Natural killer cell (primary cell): ENCODE measurements around the gene DIPK2A. TPM values are rescaled to one million over a fixed set of nuclear protein-coding genes. Genes with fewer than 3 reads are reported as not detected.

Source experiments
- ATAC-seq, 3 donors: fragments of 150-1000 bp in 2 of 3; fragments of 200-7000 bp in 1 of 3; cut with Tn5 transposase; 1 replicate in 1 of 3; 2 replicates in 2 of 3; pipeline ENCODE4 v1.10.0; 2021; ENCODE audit warnings: mild to moderate bottlenecking in 2 of 3, moderate library complexity in 2 of 3
- DNase-seq, 2 donors: peaks; one replicate each; pipeline versions ENCODE4 v3.0.0 to v3.0.0-alpha.2; 2013 to 2021; ENCODE audit warnings: mixed read lengths in 1 of 2
- H3K27ac ChIP-seq: one replicate; pipeline ENCODE4 v1.5.1; 2013; ENCODE audit warnings: mild to moderate bottlenecking, low read length
- H3K27me3 ChIP-seq: one replicate; pipeline ENCODE4 v1.6.1; 2013; ENCODE audit warnings: low read length; ENCODE audit not compliant: control insufficient read depth, insufficient read depth
- H3K36me3 ChIP-seq: one replicate; pipeline ENCODE4 v1.6.1; 2013; ENCODE audit warnings: low read length; ENCODE audit not compliant: control insufficient read depth, insufficient read depth
- H3K4me1 ChIP-seq: one replicate; pipeline ENCODE4 v1.6.1; 2013; ENCODE audit warnings: low read length; ENCODE audit not compliant: control insufficient read depth, insufficient read depth
- H3K4me3 ChIP-seq: one replicate; pipeline ENCODE4 v1.5.1; 2013; ENCODE audit warnings: low read length
- H3K9me3 ChIP-seq: one replicate; pipeline ENCODE4 v1.6.1; 2013; ENCODE audit warnings: low read length; ENCODE audit not compliant: control insufficient read depth, insufficient read depth
- H3K27ac Mint-ChIP-seq, 2 donors: one replicate each; pipeline ENCODE4 v1.8.0; 2022; ENCODE audit warnings: mild to moderate bottlenecking in 2 of 2, mixed read lengths in 2 of 2, moderate library complexity in 1 of 2
- H3K27me3 Mint-ChIP-seq, 2 donors: one replicate each; pipeline ENCODE4 v1.8.0; 2022; ENCODE audit warnings: low read depth in 2 of 2, mixed read lengths in 2 of 2
- H3K36me3 Mint-ChIP-seq: one replicate; pipeline ENCODE4 v1.8.0; 2022; ENCODE audit warnings: mixed read lengths
- H3K4me1 Mint-ChIP-seq, 2 donors: one replicate each; pipeline ENCODE4 v1.8.0; 2022; ENCODE audit warnings: mixed read lengths in 2 of 2
- H3K4me3 Mint-ChIP-seq: one replicate; pipeline ENCODE4 v1.8.0; 2022; ENCODE audit warnings: mild to moderate bottlenecking, moderate library complexity, mixed read lengths
- H3K9me3 Mint-ChIP-seq, 2 donors: one replicate each; pipeline ENCODE4 v1.8.0; 2022; ENCODE audit warnings: mixed read lengths in 2 of 2
- WGBS: methylation state at CpG from one replicate; pipeline ENCODE4 v1.1.7; 2013; ENCODE audit warnings: missing lambda C conversion rate; ENCODE audit not compliant: insufficient coverage; 5-methylcytosine and 5-hydroxymethylcytosine counted together
- intact Hi-C: fragments of 100-400 bp; cut with micrococcal nuclease; formaldehyde crosslinking; loops from one replicate; pipeline ENCODE4 v1.14.2; 2022
- total RNA-seq, 4 donors: library from RNA; stranded (reverse); fragments of 120-200 nt in 1 of 4; gene quantifications; one replicate each; pipeline versions ENCODE4 v1.2.3 to v1.2.4, GENCODE V29; 2013 to 2022
- TF ChIP-seq, protein P1 (sequence below): fragments of 200-600 bp; IDR thresholded peaks from one replicate; pipeline ENCODE4 v1.8.0; 2022; ENCODE audit warnings: antibody characterized with exemption

The DIPK2A gene
- total RNA-seq, 3 donors from 2014 or later (not counting 1 experiment from before 2014, with no cell fraction given), result 18.7 to 39.6 (median 28.2) TPM

DNA sequence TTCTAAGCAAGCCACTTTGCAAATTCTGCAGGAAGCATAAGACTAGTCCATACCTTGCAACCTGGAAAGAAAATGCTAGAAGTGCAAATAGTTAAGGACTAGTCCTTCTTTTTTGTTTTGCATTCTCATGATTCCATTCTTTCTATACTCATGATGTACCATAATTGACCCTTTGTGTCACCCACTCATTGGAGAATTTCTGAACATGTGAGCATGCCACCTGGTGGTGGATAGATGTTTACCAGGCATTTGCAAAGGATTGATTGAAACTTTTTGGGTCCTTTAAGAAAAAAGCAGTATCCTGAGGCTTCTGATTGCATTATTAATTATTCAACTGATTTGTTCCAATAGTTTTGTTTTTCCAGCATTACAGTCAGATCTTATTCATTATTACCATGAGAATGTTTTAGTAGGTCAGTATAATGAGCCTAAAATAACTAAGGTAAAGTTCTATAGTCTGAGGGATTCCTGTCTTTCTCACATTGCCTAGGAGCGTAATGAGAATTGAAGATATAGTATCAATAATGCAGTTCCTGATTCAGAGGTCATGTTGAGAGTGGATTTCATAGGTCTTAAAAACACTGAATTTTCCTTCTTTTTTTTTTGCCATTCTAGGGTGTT is 20.2 kb upstream of the DIPK2A start:
- Mint-ChIP-seq H3K9me3 (no peaks in the 10 kb centered on the region), H3K36me3 (no peaks in the 10 kb centered on the region), H3K27ac (no peak overlapping the region), H3K27me3 (peaks cover 13 to 37% of the 10 kb centered on the region in 2 donors), H3K4me3 (no peak overlapping the region), H3K4me1 (peaks cover 10 to 12% of the 10 kb centered on the region in 2 donors)
- H3K4me3 ChIP-seq, result no peak overlapping the region
- H3K4me1 ChIP-seq, result no peaks in the 10 kb centered on the region
- peak in 2 of 3 donors; percentile 42 to 48 for ATAC-seq
- no peaks in the 10 kb centered on the region for H3K36me3 ChIP-seq
- whole genome bisulfite sequencing, result 100% methylated on average over 1 of the region's 1 CpG
- TF ChIP-seq, protein P1, sequence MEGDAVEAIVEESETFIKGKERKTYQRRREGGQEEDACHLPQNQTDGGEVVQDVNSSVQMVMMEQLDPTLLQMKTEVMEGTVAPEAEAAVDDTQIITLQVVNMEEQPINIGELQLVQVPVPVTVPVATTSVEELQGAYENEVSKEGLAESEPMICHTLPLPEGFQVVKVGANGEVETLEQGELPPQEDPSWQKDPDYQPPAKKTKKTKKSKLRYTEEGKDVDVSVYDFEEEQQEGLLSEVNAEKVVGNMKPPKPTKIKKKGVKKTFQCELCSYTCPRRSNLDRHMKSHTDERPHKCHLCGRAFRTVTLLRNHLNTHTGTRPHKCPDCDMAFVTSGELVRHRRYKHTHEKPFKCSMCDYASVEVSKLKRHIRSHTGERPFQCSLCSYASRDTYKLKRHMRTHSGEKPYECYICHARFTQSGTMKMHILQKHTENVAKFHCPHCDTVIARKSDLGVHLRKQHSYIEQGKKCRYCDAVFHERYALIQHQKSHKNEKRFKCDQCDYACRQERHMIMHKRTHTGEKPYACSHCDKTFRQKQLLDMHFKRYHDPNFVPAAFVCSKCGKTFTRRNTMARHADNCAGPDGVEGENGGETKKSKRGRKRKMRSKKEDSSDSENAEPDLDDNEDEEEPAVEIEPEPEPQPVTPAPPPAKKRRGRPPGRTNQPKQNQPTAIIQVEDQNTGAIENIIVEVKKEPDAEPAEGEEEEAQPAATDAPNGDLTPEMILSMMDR, result peak; percentile 73
- H3K27ac ChIP-seq, result no peak overlapping the region
- peak in 1 of 2 donors; percentile 66 for DNase-seq
- no peaks in the 10 kb centered on the region for H3K9me3 ChIP-seq
- H3K27me3 ChIP-seq, result peaks cover 3% of the 10 kb centered on the region
- intact Hi-C loops, result loop anchor here (1.0 kb wide), 1 partner anchor 176 kb away; no protein-coding TSS in a partner anchor

DNA sequence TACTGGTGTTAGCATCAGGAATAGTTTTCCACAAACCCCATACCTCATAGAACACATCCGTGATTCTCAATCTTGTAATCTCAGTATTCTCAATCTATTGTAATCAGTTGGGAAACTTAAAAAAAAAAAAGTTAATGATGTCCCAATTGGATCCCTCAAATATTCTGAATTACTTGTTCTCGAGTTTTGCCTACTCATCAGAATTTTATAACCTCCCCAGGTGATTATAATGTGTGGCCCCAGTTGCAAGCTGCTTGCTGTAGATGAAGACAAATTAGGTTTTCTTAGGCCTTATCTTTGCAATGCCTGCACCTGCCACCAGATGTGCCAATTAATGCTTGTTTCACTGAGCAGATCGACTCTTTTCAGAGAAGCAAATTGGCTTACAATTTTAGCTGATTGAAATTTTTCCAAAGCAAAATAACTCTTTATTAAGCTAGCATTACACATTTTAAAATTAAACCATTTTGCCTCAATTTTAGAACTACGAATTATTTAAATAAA is 19.0 kb upstream of the DIPK2A start:
- Mint-ChIP-seq H3K4me3 (no peak overlapping the region), H3K27ac (no peak overlapping the region), H3K9me3 (no peaks in the 10 kb centered on the region), H3K27me3 (peaks cover 9 to 25% of the 10 kb centered on the region in 2 donors), H3K4me1 (peaks cover 20 to 22% of the 10 kb centered on the region in 2 donors), H3K36me3 (no peaks in the 10 kb centered on the region)
- TF ChIP-seq, protein P1, result no peak
- no peak overlapping the region for H3K4me3 ChIP-seq
- no peaks in the 10 kb centered on the region for H3K36me3 ChIP-seq
- H3K27me3 ChIP-seq, result no peaks in the 10 kb centered on the region
- H3K4me1 ChIP-seq, result no peaks in the 10 kb centered on the region
- no peaks in the 10 kb centered on the region for H3K9me3 ChIP-seq
- no peak overlapping the region for H3K27ac ChIP-seq
- intact Hi-C loops, result no loop called here
- ATAC-seq (no peak), DNase-seq (no peak)
- WGBS, result 78% methylated on average over 2 of the region's 4 CpGs

DNA sequence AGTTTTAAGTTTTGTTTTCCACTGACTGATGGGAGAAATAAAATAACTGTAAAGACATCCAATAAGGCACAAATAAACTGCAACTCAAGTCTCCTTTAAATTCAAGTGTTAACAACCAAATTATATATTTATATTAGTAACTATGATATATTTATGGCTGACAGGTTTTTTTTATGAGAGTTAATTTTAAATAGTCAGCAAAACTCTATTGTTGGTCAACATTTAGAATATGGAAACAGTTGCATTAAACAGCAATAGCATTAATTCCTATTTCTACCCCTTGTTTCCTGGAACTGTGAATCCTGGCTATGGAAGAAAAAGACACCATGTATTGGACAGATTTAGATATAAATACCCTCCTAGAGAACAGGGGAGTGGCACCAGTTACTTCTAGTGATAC is 16.5 kb upstream of the DIPK2A start:
- no peak for DNase-seq
- peaks cover 4 to 10% of the 10 kb centered on the region in 2 donors for H3K9me3 Mint-ChIP-seq
- intact Hi-C loops, result no loop called here

More for the DNA sequence above, 16.5 kb upstream of the DIPK2A start:
- no peak for ATAC-seq
- no peak overlapping the region for H3K4me3 Mint-ChIP-seq
- H3K4me1 ChIP-seq, result no peaks in the 10 kb centered on the region
- TF ChIP-seq, protein P1, result no peak
- H3K4me3 ChIP-seq, result no peak overlapping the region
- no peak overlapping the region for H3K27ac ChIP-seq
- H3K27me3 ChIP-seq, result no peaks in the 10 kb centered on the region
- H3K9me3 ChIP-seq, result no peaks in the 10 kb centered on the region
- H3K27ac Mint-ChIP-seq, result no peak overlapping the region
- H3K36me3 Mint-ChIP-seq, result peaks cover 14% of the 10 kb centered on the region
- peaks cover 17 to 43% of the 10 kb centered on the region in 2 donors for H3K27me3 Mint-ChIP-seq
- H3K36me3 ChIP-seq, result no peaks in the 10 kb centered on the region
- peaks cover 25 to 35% of the 10 kb centered on the region in 2 donors for H3K4me1 Mint-ChIP-seq
